Measurements from ENCODE around the gene TULP4.

Gene TULP4

DNA sequence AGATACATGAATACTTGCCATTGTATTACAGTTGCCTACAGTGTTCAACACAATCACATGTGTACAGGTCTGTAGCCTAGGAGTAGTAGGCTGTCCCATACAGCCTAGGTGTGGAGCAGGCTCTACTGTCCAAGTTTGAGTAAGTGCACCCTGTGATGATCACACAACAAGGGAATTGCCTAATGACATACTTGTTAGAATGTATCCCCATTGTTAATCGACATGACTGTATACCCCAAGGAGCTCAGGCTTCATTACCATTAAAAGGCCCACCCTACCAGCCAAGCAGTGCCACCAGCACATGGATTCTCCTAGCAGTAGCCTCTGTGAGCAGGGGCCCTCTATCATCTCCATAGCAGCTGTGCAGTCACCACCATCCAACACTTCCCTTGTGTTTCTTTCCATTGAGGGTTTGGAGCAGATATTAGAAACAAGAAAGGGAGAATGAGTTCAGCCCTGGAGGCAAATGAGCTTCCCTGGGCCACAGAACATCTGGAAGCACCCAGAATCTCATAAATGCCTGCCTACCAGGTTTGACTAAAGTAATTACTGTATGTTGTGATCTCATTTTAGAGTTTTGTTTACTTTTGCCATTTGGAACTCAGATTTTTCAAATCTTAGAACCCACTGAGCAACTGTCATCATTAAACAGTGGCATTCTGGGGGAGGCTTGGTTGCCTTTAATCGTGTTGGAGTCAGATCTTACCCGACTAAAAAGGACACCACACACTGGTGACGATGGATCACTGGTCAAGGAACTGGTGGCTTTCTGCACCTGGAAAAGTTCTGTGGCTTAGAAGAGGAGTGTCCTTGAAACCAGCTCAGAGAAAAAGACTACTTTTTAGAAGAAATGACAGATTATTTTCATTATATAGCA is 104.9 kb downstream of the TULP4 start:
- DNase-seq (ENCODE audit: low read depth, low spot score): no peak

DNA sequence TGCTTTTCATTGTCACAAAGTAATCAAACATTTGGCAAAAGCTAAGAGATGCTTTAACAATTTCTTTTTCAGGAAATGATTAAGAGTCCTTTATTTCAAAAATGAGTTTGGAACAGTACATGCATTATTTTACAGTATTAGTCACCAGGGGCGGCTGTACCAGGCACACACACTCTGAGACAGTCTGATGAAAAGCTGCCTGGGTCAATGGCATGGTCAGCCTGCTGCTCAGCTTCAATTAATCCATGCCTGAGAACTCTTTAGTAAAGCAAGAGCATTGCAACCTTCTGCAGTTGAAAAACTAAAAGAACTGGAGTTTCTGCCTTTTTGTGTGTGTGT is 105.5 kb downstream of the TULP4 start:
- no peak for DNase-seq (ENCODE audit: low read depth, low spot score)

- no peak for DNase-seq (ENCODE audit: low read depth, low spot score)
These were observed 106.2 kb downstream of the TULP4 start for GRCh38 chr6:158418501-158418900.

GRCh38 chr6:158419339-158419909 is 107.2 kb downstream of the TULP4 start:
- DNase-seq (ENCODE audit: low read depth, low spot score): no peak

GRCh38 chr6:158421381-158421780 is 109.1 kb downstream of the TULP4 start:
- DNase-seq (ENCODE audit: low read depth, low spot score): no peak

GRCh38 chr6:158422629-158423238 is 110.5 kb downstream of the TULP4 start:
- no peak for DNase-seq (ENCODE audit: low read depth, low spot score)

DNA sequence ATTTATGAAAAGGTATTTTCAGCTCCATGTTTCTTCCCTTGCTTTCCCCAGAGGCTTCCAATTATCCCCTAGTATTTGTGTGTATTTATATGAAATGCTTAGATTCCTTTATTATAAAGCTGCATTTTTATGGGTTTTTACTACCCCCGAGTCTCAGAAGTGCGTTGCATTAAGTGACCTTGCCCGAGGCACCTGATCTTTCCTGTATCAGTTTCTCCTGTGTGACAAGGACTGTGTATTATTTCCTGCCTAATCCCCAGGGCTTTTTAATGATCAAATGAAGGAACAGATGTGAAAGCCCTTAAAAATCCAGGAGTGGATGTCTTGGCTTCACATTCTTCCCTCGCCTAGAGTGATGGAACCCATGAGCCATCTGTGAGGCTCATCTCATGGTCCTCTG is 118.8 kb downstream of the TULP4 start:
- DNase-seq (ENCODE audit: low read depth, low spot score): no peak

DNA sequence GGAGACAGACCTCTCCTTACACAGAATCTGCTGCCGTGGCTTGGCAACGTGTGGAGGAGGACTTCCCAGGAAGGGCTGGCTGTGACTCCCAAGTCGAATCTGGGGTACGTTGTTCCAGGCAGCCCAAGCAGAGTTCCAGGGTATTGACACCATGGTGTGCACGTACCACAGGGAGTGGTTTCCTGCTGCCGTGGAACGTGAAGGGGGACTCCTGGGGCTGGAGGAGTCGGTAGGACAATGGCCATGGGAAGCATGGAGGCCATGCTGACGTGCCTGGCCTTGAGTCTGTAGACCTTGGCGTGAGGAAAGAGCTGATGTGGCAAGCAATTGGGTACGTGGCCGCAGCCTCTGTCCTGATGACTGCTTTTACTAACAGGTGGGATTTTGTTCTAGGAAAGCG is 119.3 kb downstream of the TULP4 start:
- DNase-seq (ENCODE audit: low read depth, low spot score): no peak

- no peak for DNase-seq (ENCODE audit: low read depth, low spot score)
These were observed 125.3 kb downstream of the TULP4 start for GRCh38 chr6:158437571-158437970.

- DNase-seq (ENCODE audit: low read depth, low spot score): no peak
These were observed 126.0 kb downstream of the TULP4 start for GRCh38 chr6:158438226-158438625.

- no peak for DNase-seq (ENCODE audit: low read depth, low spot score)
These were observed 127.0 kb downstream of the TULP4 start for GRCh38 chr6:158439255-158439654.

DNA sequence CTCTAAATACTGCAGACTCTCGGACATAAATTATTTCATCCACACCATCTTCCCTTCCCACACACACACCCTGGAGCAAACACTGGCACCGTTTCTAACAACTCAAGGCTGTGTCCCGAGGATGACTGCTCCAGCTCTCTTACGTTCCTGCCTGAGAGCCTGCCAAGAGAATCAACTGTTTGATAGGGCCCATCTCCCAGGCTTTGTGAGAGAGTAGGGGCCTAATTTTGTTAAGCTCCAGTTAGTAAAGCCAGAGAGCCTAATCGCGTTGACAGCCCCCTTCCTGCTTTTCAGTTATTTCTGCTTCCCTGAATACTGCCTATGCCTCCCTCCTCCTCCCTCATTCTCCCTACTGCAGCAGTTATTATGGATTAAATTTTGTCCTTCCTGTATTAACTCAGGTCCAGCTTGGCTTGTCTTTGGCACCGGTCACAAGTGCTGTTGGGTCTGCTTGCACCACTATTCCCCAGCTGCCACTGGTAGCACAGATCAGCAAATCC is 129.5 kb downstream of the TULP4 start:
- no peak for DNase-seq (ENCODE audit: low read depth, low spot score)

GRCh38 chr6:158442306-158442705 is 130.0 kb downstream of the TULP4 start:
- no peak for DNase-seq (ENCODE audit: low read depth, low spot score)

DNA sequence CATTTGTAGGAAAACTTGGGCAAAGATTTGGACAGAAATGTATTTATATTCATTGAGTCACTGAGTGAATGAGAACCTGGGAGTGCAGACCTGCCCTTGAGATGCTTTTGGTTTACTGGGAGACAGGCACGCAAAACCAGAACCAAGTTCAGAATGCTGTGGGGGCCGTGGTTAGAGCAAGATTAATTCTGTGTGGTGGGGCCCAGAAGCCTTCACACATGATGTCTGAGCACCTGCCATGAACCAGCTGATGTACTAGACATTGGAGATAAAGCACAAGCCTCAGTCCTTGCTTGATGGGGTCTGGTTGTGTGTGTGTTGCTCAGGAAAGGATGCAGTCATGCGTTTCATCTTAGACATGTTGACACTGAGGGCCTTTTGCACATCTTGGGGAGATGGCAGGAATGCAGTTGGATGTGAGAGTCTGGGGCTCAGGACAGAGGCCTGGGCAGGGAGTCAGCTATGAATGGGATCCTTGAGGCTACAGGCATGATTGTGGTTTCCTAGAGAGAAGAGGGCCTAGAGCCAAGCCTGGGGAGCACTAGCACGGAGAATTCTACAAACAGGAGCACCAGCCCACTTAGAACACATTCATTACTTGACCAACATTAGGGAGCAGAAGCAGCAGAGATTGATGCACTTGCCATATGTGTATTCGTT is 133.3 kb downstream of the TULP4 start:
- DNase-seq (ENCODE audit: low read depth, low spot score): no peak

DNA sequence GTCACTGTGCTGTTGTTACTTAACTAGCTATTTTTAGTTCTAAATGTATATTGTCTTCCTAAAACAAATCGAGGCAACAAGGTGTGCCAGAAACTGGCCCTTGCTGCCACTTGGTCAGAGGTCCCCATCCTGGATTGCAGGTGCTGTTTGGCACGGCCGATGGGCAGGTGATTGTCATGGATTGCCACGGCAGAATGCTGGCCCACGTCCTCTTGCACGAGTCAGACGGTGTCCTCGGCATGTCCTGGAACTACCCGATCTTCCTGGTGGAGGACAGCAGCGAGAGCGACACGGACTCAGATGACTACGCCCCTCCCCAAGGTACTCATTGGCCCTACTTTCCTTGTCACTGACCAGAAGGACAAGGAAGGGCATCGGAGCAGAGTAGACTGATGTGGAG is 136.6 kb downstream of the TULP4 start:
- DNase-seq (ENCODE audit: low read depth, low spot score): no peak

DNA sequence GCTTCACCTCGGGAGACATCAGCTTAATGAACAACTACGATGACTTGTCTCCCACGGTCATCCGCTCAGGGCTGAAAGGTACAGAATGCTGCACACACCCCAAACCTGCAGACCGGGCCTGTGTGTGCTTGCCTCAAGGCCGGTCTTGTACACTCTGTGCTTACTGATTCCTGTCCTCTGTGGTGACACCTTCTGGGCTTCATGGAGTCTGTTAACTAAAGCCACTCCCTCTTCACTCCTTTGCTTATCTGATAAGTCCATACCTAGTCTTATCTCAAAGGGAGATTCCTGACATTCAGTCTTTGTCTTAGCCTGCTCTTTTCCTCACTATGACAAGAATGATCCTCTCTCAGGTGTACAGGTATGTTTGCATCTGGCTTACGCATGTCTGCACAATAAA is 139.9 kb downstream of the TULP4 start:
- no peak for DNase-seq (ENCODE audit: low read depth, low spot score)

- no peak for DNase-seq (ENCODE audit: low read depth, low spot score)
These were observed 144.9 kb downstream of the TULP4 start for GRCh38 chr6:158457131-158457530.

- no peak for DNase-seq (ENCODE audit: low read depth, low spot score)
These were observed 145.5 kb downstream of the TULP4 start for GRCh38 chr6:158457616-158458278.

DNA sequence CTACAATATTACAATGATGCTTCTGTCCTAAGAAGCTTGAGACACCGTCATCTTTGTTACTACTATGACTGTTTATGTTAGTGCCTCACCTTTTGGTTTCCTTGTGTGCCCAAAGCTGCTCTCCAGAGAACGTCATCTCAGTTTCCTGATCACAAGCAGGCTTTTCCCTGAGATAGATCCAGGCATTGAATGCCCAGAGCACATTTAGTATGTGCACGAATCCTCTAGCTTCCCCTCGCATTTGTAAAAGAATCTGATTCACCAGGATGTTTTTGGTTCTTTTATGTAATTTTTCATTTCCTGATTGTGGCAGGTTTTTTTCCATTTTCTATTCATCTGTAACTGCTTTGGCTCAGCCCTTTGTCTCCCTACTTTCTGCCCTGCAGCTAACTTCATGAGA is 147.5 kb downstream of the TULP4 start:
- no peak for DNase-seq (ENCODE audit: low read depth, low spot score)

DNA sequence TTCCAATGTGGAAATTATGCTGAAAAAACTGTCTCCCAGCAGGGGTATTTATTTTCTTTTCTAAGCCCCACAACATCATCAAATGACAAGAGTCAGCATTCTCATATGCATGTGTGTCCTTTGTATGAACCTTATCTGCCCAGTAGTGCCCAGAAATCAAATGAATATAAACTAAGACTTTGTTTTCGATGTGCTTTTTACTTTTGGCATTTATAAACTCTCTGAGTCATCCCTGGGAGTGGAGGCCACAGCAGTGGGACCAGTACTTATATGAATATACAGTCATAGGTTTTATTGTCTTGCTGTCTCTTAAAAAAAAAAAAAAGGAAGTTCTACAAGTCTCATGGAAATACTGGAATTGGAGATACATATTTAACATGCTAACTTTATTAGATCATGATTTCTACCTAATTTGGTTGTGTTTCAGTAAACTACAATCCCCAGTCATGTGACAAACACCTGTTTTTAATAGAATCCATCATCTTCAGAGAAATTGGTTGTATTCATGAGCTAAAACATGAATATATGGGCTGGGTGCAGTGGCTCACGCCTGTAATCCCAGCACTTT is 148.4 kb downstream of the TULP4 start:
- no peak for DNase-seq (ENCODE audit: low read depth, low spot score)

DNA sequence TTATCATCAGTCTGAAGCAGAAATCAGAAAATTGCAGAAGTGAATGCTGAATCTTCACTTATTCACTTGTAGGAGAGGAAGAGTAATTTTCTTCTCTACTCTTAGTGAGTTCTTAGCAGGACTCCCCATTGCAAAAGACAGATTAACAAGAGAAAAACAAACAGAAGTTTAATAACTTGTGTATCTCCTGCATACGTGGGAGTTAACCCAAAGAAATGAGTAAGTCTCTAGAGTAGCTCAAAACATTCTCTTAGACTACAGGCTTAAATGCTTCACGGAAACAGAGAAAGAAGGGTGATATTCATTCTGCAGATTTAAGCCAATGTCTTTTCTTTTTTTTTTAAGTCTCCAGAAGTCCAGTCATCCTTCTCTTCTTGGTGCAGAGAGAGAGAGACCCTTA is 149.7 kb downstream of the TULP4 start:
- no peak for DNase-seq (ENCODE audit: low read depth, low spot score)
